MM.1S (cell line): Measurements from ENCODE around the gene CEP78.

Source experiments
- DNase-seq: peaks from one replicate; pipeline ENCODE4 v3.0.0-alpha.2; 2015
- H2AFZ ChIP-seq: fragments of 300-600 bp; sonication (generic); 2 replicates; pipeline ENCODE4 v1.6.0; 2016; ENCODE audit warnings: antibody characterized with exemption, low read length
- H3F3A ChIP-seq: fragments of 300-600 bp; sonication (generic); 2 replicates; pipeline ENCODE4 v1.6.1; 2016; ENCODE audit warnings: mild to moderate bottlenecking, antibody characterized with exemption, low read length, moderate library complexity, mixed read lengths; ENCODE audit not compliant: insufficient read depth
- H3K27ac ChIP-seq: fragments of 300-600 bp; sonication (generic); 2 replicates; pipeline ENCODE4 v1.5.1; 2016; ENCODE audit warnings: mild to moderate bottlenecking, low read length
- H3K27me3 ChIP-seq: fragments of 300-600 bp; sonication (generic); replicated peaks from 2 replicates; pipeline ENCODE4 v1.6.0; 2016; ENCODE audit warnings: low read length; ENCODE audit not compliant: insufficient read depth
- H3K36me3 ChIP-seq: fragments of 300-600 bp; sonication (generic); replicated peaks from 2 replicates; pipeline ENCODE4 v1.6.1; 2016; ENCODE audit warnings: mild to moderate bottlenecking, low read length, mixed read lengths; ENCODE audit not compliant: insufficient read depth
- H3K4me1 ChIP-seq: fragments of 300-600 bp; sonication (generic); 2 replicates; pipeline ENCODE4 v1.6.1; 2016; ENCODE audit warnings: low read length, mixed read lengths
- H3K4me2 ChIP-seq: fragments of 300-600 bp; sonication (generic); 2 replicates; pipeline ENCODE4 v1.6.0; 2016; ENCODE audit warnings: low read depth, low read length
- H3K4me3 ChIP-seq: fragments of 300-600 bp; sonication (generic); 2 replicates; pipeline ENCODE4 v1.5.1; 2016; ENCODE audit warnings: low read length, mixed read lengths
- H3K79me2 ChIP-seq: fragments of 300-600 bp; sonication (generic); 2 replicates; pipeline ENCODE4 v1.6.1; 2016; ENCODE audit warnings: mixed run types, low read length, mixed read lengths
- H3K9ac ChIP-seq: fragments of 300-600 bp; sonication (generic); 2 replicates; pipeline ENCODE4 v1.6.1; 2016; ENCODE audit warnings: low read length, mixed read lengths
- H3K9me2 ChIP-seq: fragments of 300-600 bp; sonication (generic); replicated peaks from 2 replicates; pipeline ENCODE4 v1.6.1; 2016; ENCODE audit warnings: mild to moderate bottlenecking, low read length, mixed read lengths; ENCODE audit not compliant: insufficient read depth
- H3K9me3 ChIP-seq: fragments of 300-600 bp; sonication (generic); replicated peaks from 2 replicates; pipeline ENCODE4 v1.6.1; 2016; ENCODE audit warnings: mild to moderate bottlenecking, low read length, mixed read lengths; ENCODE audit not compliant: insufficient read depth
- H4K20me1 ChIP-seq: fragments of 300-600 bp; sonication (generic); 2 replicates; pipeline ENCODE4 v1.6.1; 2016; ENCODE audit warnings: mild to moderate bottlenecking, low read length, moderate library complexity, mixed read lengths; ENCODE audit not compliant: insufficient read depth
- EZH2 ChIP-seq: fragments of 300-600 bp; sonication (generic); optimal IDR thresholded peaks from 2 replicates; pipeline ENCODE3; 2017; ENCODE audit warnings: low read depth, mild to moderate bottlenecking, antibody characterized with exemption, low read length, mixed read lengths
- EZH2phosphoT487 ChIP-seq: fragments of 300-600 bp; sonication (generic); IDR thresholded peaks from 2 replicates; pipeline ENCODE4 v1.6.1; 2018; ENCODE audit warnings: antibody characterized with exemption, low read length
- TF ChIP-seq, protein P1 (sequence below): fragments of 300-600 bp; sonication (generic); IDR thresholded peaks from 2 replicates; pipeline ENCODE4 v1.5.1; 2016; ENCODE audit warnings: antibody characterized with exemption, low read length, mixed read lengths

Gene CEP78

GRCh38 chr9:78292026-78292425 is 56.2 kb downstream of the CEP78 start:
- H3K4me1 ChIP-seq, result no peaks in the 10 kb centered on the region
- no peak overlapping the region for H2AFZ ChIP-seq
- H3K27me3 ChIP-seq, result no peaks in the 10 kb centered on the region

GRCh38 chr9:78292716-78293497 is 57.0 kb downstream of the CEP78 start:
- H3K27me3 ChIP-seq, result no peaks in the 10 kb centered on the region
- no peak overlapping the region for H3K9ac ChIP-seq
- no peaks in the 10 kb centered on the region for H3K36me3 ChIP-seq
- no peaks in the 10 kb centered on the region for H3F3A ChIP-seq
- no peaks in the 10 kb centered on the region for H3K9me3 ChIP-seq
- no peak for DNase-seq
- H3K4me2 ChIP-seq, result no peak overlapping the region
- H4K20me1 ChIP-seq, result no peaks in the 10 kb centered on the region
- TF ChIP-seq, protein P1, sequence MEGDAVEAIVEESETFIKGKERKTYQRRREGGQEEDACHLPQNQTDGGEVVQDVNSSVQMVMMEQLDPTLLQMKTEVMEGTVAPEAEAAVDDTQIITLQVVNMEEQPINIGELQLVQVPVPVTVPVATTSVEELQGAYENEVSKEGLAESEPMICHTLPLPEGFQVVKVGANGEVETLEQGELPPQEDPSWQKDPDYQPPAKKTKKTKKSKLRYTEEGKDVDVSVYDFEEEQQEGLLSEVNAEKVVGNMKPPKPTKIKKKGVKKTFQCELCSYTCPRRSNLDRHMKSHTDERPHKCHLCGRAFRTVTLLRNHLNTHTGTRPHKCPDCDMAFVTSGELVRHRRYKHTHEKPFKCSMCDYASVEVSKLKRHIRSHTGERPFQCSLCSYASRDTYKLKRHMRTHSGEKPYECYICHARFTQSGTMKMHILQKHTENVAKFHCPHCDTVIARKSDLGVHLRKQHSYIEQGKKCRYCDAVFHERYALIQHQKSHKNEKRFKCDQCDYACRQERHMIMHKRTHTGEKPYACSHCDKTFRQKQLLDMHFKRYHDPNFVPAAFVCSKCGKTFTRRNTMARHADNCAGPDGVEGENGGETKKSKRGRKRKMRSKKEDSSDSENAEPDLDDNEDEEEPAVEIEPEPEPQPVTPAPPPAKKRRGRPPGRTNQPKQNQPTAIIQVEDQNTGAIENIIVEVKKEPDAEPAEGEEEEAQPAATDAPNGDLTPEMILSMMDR, result no peak
- TF ChIP-seq EZH2, result no peak
- no peak for TF ChIP-seq EZH2phosphoT487
- H3K4me1 ChIP-seq, result no peaks in the 10 kb centered on the region
- no peak overlapping the region for H3K27ac ChIP-seq
- no peak overlapping the region for H3K4me3 ChIP-seq
- H3K9me2 ChIP-seq, result no peaks in the 10 kb centered on the region
- no peak overlapping the region for H2AFZ ChIP-seq
- peaks cover 9% of the 10 kb centered on the region for H3K79me2 ChIP-seq

More at GRCh38 chr9:78292026-78292425, 56.2 kb downstream of the CEP78 start:
- H3K4me2 ChIP-seq, result no peak overlapping the region
- no peaks in the 10 kb centered on the region for H3F3A ChIP-seq
- H3K9me2 ChIP-seq, result no peaks in the 10 kb centered on the region
- no peaks in the 10 kb centered on the region for H3K9me3 ChIP-seq
- no peaks in the 10 kb centered on the region for H3K36me3 ChIP-seq
- no peaks in the 10 kb centered on the region; the same call in 1 of the 2 replicates for H3K79me2 ChIP-seq
- DNase-seq, result no peak
- no peak overlapping the region for H3K4me3 ChIP-seq
- no peaks in the 10 kb centered on the region for H4K20me1 ChIP-seq
- TF ChIP-seq EZH2 (no peak), EZH2phosphoT487 (no peak)
- TF ChIP-seq, protein P1, result no peak
- no peak overlapping the region for H3K27ac ChIP-seq
- H3K9ac ChIP-seq, result no peak overlapping the region

DNA sequence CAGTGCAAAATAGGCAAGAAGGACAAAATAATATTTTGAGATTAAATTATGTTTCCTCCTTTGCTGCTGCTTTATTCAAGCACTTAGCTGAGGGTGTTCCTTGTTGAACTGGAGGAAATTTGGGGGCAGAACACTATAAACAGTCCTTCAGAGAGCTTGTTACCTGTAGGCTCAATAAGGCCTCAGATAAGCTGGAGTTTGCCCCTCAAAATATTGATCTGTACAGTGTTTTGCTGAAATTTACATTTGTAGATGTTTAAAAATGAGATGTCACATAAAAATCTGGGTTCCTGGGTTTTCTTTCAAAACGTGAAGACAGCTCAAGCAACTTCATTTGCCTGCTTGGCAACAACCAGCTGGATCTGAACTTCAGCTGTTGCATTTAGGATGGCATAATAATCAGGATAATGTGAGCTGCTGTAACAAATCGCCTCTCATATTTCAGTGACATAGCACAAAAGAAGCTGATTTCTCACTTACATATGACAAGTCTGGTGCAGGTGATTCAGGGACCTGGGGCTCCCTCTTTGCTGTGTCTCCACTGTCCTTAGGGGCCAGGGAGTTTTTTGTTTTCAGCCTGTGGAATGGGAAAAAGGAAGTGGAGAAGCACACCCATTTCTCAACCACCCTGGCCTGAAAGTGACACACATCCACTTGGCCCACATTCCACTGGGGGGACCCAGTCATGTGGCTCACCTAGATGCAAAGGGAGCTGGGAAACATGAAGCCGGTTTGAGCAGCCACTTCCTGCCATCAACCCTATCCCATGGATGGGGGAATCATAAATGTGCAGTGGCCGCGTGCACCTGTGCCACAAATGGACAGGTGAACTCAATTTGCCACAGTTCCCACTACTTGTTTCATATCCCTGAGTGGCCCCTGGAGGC is 58.7 kb downstream of the CEP78 start:
- Histone ChIP-seq H3K9me3 (no peaks in the 10 kb centered on the region), H3K27ac (no peak overlapping the region), H3K9ac (no peak overlapping the region), H3K4me3 (no peak overlapping the region), H3K36me3 (no peaks in the 10 kb centered on the region), H3K4me2 (no peak overlapping the region), H4K20me1 (no peaks in the 10 kb centered on the region), H2AFZ (no peak overlapping the region), H3K27me3 (no peaks in the 10 kb centered on the region), H3K79me2 (peaks cover 22% of the 10 kb centered on the region), H3K9me2 (no peaks in the 10 kb centered on the region), H3F3A (no peaks in the 10 kb centered on the region), H3K4me1 (no peaks in the 10 kb centered on the region)
- DNase-seq, result no peak
- TF ChIP-seq EZH2phosphoT487 (no peak), EZH2 (no peak)
- TF ChIP-seq, protein P1, result no peak
